Medulla oblongata (tissue), 1 donor: ENCODE results near the gene TP53TG3E.
"Not testable (repeated sequence)": the region's sequence is repeated elsewhere in the genome, so short reads cannot be mapped to it uniquely, and the experiment has no call there.

Experiments
- DNase-seq: peaks from one replicate; pipeline ENCODE4 v3.0.0-alpha.2; 2015; ENCODE audit errors: extremely low spot score

TP53TG3E gene, protein sequence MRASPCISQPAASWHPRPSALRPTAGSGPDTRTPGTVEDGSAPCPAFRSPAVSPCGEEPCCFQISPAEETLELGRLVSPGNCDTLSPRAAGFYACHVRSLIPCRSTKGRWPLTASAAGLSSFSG

DNA sequence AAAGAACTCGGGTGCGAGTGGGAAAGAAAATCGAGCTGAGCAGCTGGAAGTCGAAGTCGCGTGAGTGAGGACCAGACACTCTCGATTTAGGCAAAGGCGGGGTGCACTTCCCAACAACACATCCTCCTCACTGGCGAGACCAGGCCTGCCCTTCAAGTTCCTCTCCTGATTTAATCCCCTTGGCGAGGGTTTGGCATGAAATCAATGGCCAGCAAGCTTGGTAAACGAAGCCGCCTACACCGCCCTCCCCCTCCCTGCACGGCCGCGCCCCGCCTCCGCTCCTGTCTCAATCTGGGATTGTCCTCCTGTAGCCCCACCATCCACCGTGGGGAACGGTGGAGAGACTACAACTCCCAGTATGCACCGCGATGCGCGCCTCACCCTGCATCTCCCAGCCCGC, at the start of gene TP53TG3E:
Gene TP53TG3E, plus strand, starts transcription at position 301 of the 400 bp plus-strand sequence. Its CDS starts 68 bp downstream, at position 369.
- DNase-seq: not testable (repeated sequence)

DNA sequence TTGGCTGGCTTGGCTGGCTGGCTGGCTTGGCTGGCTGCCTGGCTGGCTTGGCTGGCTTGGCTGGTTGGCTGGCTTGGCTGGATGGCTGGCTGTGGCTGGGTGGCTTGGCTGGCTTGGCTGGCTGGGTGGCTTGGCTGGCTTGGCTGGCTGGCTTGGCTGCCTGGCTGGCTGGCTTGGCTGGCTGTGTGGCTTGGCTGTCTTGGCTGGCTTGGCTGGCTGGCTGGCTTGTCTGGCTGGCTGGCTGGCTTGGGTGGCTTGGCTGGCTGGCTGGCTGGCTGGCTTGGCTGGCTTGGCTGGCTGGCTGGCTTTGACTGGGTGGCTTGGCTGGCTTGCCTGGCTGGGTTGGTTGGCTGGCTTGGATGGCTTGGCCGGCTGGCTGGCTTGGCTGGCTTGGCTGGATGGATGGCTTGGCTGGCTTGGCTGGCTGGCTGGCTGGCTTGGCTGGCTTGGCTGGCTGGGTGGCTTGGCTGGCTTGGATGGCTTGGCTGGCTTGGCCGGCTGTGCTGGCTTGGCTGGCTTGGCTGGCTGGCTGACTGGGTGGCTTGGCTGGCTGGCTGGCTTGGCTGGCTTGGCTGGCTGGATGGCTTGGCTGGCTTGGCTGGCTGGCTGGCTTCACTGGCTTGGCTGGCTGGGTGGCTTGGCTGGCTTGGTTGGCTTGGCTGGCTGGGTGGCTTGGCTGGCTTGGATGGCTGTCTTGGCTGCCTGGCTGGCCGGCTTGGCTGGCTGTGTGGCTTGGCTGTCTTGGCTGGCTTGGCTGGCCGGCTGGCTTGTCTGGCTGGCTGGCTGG, 32.3 kb downstream of the TP53TG3E start:
- not testable (repeated sequence) for DNase-seq

GRCh38 chr16:33337627-33338542, 33.8 kb downstream of the TP53TG3E start:
- DNase-seq: peak; percentile 2

DNA sequence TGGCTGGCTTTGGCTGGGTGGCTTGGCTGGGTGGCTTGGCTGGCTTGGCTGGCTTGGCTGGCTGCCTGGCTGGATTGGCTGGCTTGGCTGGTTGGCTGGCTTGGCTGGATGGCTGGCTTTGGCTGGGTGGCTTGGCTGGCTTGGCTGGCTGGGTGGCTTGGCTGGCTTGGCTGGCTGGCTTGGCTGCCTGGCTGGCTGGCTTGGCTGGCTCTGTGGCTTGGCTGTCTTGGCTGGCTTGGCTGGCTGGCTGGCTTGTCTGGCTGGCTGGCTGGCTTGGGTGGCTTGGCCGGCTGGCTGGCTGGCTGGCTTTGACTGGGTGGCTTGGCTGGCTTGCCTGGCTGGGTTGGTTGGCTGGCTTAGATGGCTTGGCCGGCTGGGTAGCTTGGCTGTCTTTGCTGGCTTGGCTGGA, 34.4 kb downstream of the TP53TG3E start:
- DNase-seq: not testable (repeated sequence)

- peak; percentile 3 for DNase-seq
Measured at GRCh38 chr16:33339093-33340061, 35.3 kb downstream of the TP53TG3E start.
